Loucy (cell line): ENCODE measurements around the gene CNRIP1.

ENCODE experiments used
- CTCF ChIP-seq: fragments of 200-600 bp; sonication (generic); conservative IDR thresholded peaks from 2 replicates; pipeline ENCODE4 v1.5.1; 2014; ENCODE audit warnings: mild to moderate bottlenecking, antibody characterized with exemption, low read length
- EZH2phosphoT487 ChIP-seq: fragments of 200-600 bp; IDR thresholded peaks from 2 replicates; pipeline ENCODE4 v1.6.1; 2018; ENCODE audit warnings: antibody characterized with exemption, mild to moderate bottlenecking, moderate library complexity, borderline replicate concordance

GRCh38 chr2:68272246-68272994, 47.3 kb downstream of the CNRIP1 start:
- TF ChIP-seq CTCF, result no peak
- no peak for TF ChIP-seq EZH2phosphoT487
